GM23248 (cell line): ENCODE measurements around the gene MGAT3. TPM values are rescaled to one million over a fixed set of nuclear protein-coding genes. Genes with fewer than 3 reads are reported as not detected.

Experiments
- DNase-seq: peaks from one replicate; pipeline ENCODE4 v3.0.0-alpha.2; 2015
- H2AFZ ChIP-seq: fragments of 200-600 bp; sonication (generic); 2 replicates; pipeline ENCODE4 v1.6.1; 2016; ENCODE audit warnings: antibody characterized with exemption
- H3F3A ChIP-seq: fragments of 200-600 bp; sonication (generic); 2 replicates; pipeline ENCODE4 v1.6.1; 2016; ENCODE audit warnings: mild to moderate bottlenecking, antibody characterized with exemption, mixed run types; ENCODE audit not compliant: insufficient read depth
- H3K27ac ChIP-seq: fragments of 200-600 bp; sonication (generic); 2 replicates; pipeline ENCODE4 v1.5.1; 2016; ENCODE audit warnings: mild to moderate bottlenecking
- H3K27me3 ChIP-seq: fragments of 200-600 bp; sonication (generic); replicated peaks from 2 replicates; pipeline ENCODE4 v1.6.1; 2016; ENCODE audit warnings: mild to moderate bottlenecking; ENCODE audit not compliant: insufficient read depth
- H3K36me3 ChIP-seq: fragments of 200-600 bp; sonication (generic); 2 replicates; pipeline ENCODE4 v1.6.1; 2016; ENCODE audit warnings: low read depth, mild to moderate bottlenecking
- H3K4me1 ChIP-seq: fragments of 200-600 bp; sonication (generic); 2 replicates; pipeline ENCODE4 v1.6.1; 2016; ENCODE audit warnings: mild to moderate bottlenecking; ENCODE audit not compliant: insufficient read depth
- H3K4me2 ChIP-seq: fragments of 200-600 bp; sonication (generic); one replicate; pipeline ENCODE4 v1.6.1; 2016; ENCODE audit warnings: mild to moderate bottlenecking; ENCODE audit not compliant: unreplicated experiment
- H3K4me3 ChIP-seq: fragments of 200-600 bp; sonication (generic); 2 replicates; pipeline ENCODE4 v1.5.1; 2016; ENCODE audit warnings: mild to moderate bottlenecking
- H3K79me2 ChIP-seq: fragments of 200-600 bp; sonication (generic); 2 replicates; pipeline ENCODE4 v1.6.1; 2016; ENCODE audit warnings: mild to moderate bottlenecking; ENCODE audit not compliant: insufficient read depth
- H3K9ac ChIP-seq: fragments of 200-600 bp; sonication (generic); 2 replicates; pipeline ENCODE4 v1.6.1; 2016; ENCODE audit warnings: mild to moderate bottlenecking
- H3K9me2 ChIP-seq: fragments of 200-600 bp; sonication (generic); 2 replicates; pipeline ENCODE4 v1.6.1; 2016; ENCODE audit warnings: mixed run types, mild to moderate bottlenecking, moderate library complexity; ENCODE audit not compliant: insufficient read depth
- H3K9me3 ChIP-seq: fragments of 200-600 bp; sonication (generic); one replicate; pipeline ENCODE4 v1.6.1; 2017; ENCODE audit warnings: low read depth
- H4K20me1 ChIP-seq: fragments of 200-600 bp; sonication (generic); 2 replicates; pipeline ENCODE4 v1.6.0; 2016; ENCODE audit not compliant: insufficient read depth
- EZH2 ChIP-seq: fragments of 200-600 bp; sonication (generic); IDR thresholded peaks from 2 replicates; pipeline ENCODE4 v1.6.1; 2018; ENCODE audit warnings: antibody characterized with exemption, mild to moderate bottlenecking; ENCODE audit not compliant: insufficient read depth, poor library complexity, severe bottlenecking
- EZH2phosphoT487 ChIP-seq: fragments of 200-600 bp; sonication (generic); IDR thresholded peaks from 2 replicates; pipeline ENCODE4 v1.6.1; 2018; ENCODE audit warnings: antibody characterized with exemption, moderate library complexity, mild to moderate bottlenecking, low read depth; ENCODE audit not compliant: insufficient read depth
- WGBS, 2 experiments: methylation state at CpG; one replicate each; pipeline ENCODE4 v1.1.6; 2015 to 2017; ENCODE audit warnings: low lambda C conversion rate in 2 of 2, low coverage in 1 of 2; ENCODE audit errors: missing lambda C conversion rate in 2 of 2; 5-methylcytosine and 5-hydroxymethylcytosine counted together
- in situ Hi-C: fragments of 300-500 bp; cut with MboI; formaldehyde crosslinking; loops from 2 replicates; pipeline ENCODE4 v1.15.0; 2020
- polyA plus RNA-seq: library from polyadenylated mRNA; unstranded; fragments of >200 nt; fragmentation: Nextera tagmentation; extraction: Ambion mirVana; gene quantifications from 2 replicates; pipeline ENCODE4 v1.2.1, GENCODE V29; 2016
- total RNA-seq: library from RNA; depleted of rRNA; stranded (reverse); fragments of >200 nt; shearing (Covaris generic); gene quantifications from 2 replicates; pipeline ENCODE4 v1.2.3, GENCODE V29; 2014

Gene MGAT3
- total and polyA plus RNA-seq, 2 experiments from 2014 or later = not detected

GRCh38 chr22:39479254-39479653 lies 22.4 kb downstream of the MGAT3 start:
- Histone ChIP-seq H3K9ac (no peak overlapping the region), H3K4me2 (no peak overlapping the region), H3K9me3 (no peaks in the 10 kb centered on the region), H2AFZ (no peak overlapping the region), H3K27ac (no peak overlapping the region), H3K9me2 (no peaks in the 10 kb centered on the region), H3K27me3 (no peaks in the 10 kb centered on the region), H4K20me1 (no peaks in the 10 kb centered on the region), H3K36me3 (no peaks in the 10 kb centered on the region), H3K4me1 (peaks cover 7% of the 10 kb centered on the region; the same call in 1 of the 2 replicates), H3K4me3 (no peak overlapping the region), H3F3A (no peaks in the 10 kb centered on the region), H3K79me2 (no peaks in the 10 kb centered on the region)
- no peak for DNase-seq
- WGBS, 2 experiments = 37 to 53% methylated on average over 2 to 3 of the region's 3 CpGs
- TF ChIP-seq EZH2 (no peak), EZH2phosphoT487 (no peak)
- in situ Hi-C loops = loop anchor here (25.0 kb wide), 1 partner anchor 108 kb away; no protein-coding TSS in a partner anchor

GRCh38 chr22:39480557-39480956 lies 23.7 kb downstream of the MGAT3 start:
- no peak overlapping the region for H2AFZ ChIP-seq
- H4K20me1 ChIP-seq = no peaks in the 10 kb centered on the region

DNA sequence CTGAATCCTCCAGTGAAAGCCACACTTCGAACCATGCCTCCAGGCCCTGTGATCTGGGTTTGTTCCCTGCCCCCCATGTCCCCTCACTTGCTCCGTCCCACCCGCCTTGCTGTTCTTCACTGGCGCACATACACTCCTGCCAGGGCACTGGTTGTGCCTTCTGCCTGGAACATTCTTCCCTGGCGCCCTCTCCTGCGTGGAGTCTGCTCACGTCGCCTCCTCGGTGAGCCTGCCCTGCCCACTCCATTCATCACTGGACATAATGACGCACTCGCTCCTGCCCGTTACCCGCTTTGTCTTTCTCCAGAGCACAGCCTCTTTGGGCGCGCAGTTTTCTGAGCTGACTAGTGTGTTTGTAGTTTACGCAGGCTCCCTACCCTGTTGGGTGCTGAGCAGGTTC lies 24.2 kb downstream of the MGAT3 start:
- Histone ChIP-seq H3K9me2 (no peaks in the 10 kb centered on the region), H3K4me3 (no peak overlapping the region), H3K9me3 (no peaks in the 10 kb centered on the region), H3K27ac (no peak overlapping the region), H3K27me3 (no peaks in the 10 kb centered on the region), H3K9ac (no peak overlapping the region), H3K4me1 (no peaks in the 10 kb centered on the region), H4K20me1 (no peaks in the 10 kb centered on the region), H3F3A (no peaks in the 10 kb centered on the region), H3K79me2 (no peaks in the 10 kb centered on the region), H3K36me3 (no peaks in the 10 kb centered on the region), H2AFZ (no peak overlapping the region), H3K4me2 (no peak overlapping the region)
- no peak for TF ChIP-seq EZH2phosphoT487
- TF ChIP-seq EZH2 = no peak
- WGBS, 2 experiments = 82 to 84% methylated on average over 14 to 16 of the region's 16 CpGs
- in situ Hi-C loops = loop anchor here (25.0 kb wide), 1 partner anchor 106 kb away; no protein-coding TSS in a partner anchor
- no peak for DNase-seq

More at GRCh38 chr22:39480557-39480956, 23.7 kb downstream of the MGAT3 start:
- no peaks in the 10 kb centered on the region for H3K9me3 ChIP-seq
- no peaks in the 10 kb centered on the region for H3F3A ChIP-seq
- in situ Hi-C loops = loop anchor here (25.0 kb wide), 1 partner anchor 107 kb away; no protein-coding TSS in a partner anchor
- H3K9me2 ChIP-seq = no peaks in the 10 kb centered on the region
- H3K79me2 ChIP-seq = no peaks in the 10 kb centered on the region
- H3K36me3 ChIP-seq = no peaks in the 10 kb centered on the region
- TF ChIP-seq EZH2phosphoT487 = no peak
- no peak overlapping the region for H3K4me3 ChIP-seq
- H3K9ac ChIP-seq = no peak overlapping the region
- no peak overlapping the region for H3K4me2 ChIP-seq
- no peaks in the 10 kb centered on the region for H3K27me3 ChIP-seq
- DNase-seq = no peak
- 21 to 58% methylated on average over 1 of the region's 1 CpG for WGBS, 2 experiments
- no peak overlapping the region for H3K27ac ChIP-seq
- no peaks in the 10 kb centered on the region for H3K4me1 ChIP-seq

- WGBS, 2 experiments = 69 to 77% methylated on average over 5 of the region's 5 CpGs
- no peak for DNase-seq
- in situ Hi-C loops = loop anchor here (25.0 kb wide), 1 partner anchor 106 kb away; no protein-coding TSS in a partner anchor
Measured at GRCh38 chr22:39481595-39481994, 24.8 kb downstream of the MGAT3 start.

More at GRCh38 chr22:39481595-39481994, 24.8 kb downstream of the MGAT3 start:
- no peak overlapping the region for H2AFZ ChIP-seq
- no peaks in the 10 kb centered on the region for H4K20me1 ChIP-seq
- no peak for TF ChIP-seq EZH2phosphoT487
- no peak for TF ChIP-seq EZH2
- no peaks in the 10 kb centered on the region for H3K4me1 ChIP-seq
- no peak overlapping the region for H3K27ac ChIP-seq
- no peak overlapping the region for H3K9ac ChIP-seq
- H3K9me3 ChIP-seq = no peaks in the 10 kb centered on the region
- no peaks in the 10 kb centered on the region for H3K36me3 ChIP-seq
- H3K27me3 ChIP-seq = no peaks in the 10 kb centered on the region
- no peaks in the 10 kb centered on the region for H3K79me2 ChIP-seq
- H3K4me2 ChIP-seq = no peak overlapping the region
- H3K4me3 ChIP-seq = no peak overlapping the region
- no peaks in the 10 kb centered on the region for H3F3A ChIP-seq
- H3K9me2 ChIP-seq = no peaks in the 10 kb centered on the region
